Esophagus muscularis mucosa (tissue), 4 donors: ENCODE results near the gene TSPAN17. TPM values are rescaled to one million over a fixed set of nuclear protein-coding genes. Genes with fewer than 3 reads are reported as not detected.
"Not testable (repeated sequence)": the region's sequence is repeated elsewhere in the genome, so short reads cannot be mapped to it uniquely, and the experiment has no call there.

Experiments used
- DNase-seq: peaks from one replicate; pipeline ENCODE4 v3.0.0-alpha.2; 2017; ENCODE audit errors: extremely low spot score
- H3K27ac ChIP-seq, 4 donors: fragments of 200-600 bp; sonication (generic); replicated peaks in 1 of 4; 1 replicate in 3 of 4; 2 replicates in 1 of 4; pipeline ENCODE4 v1.5.1; 2016 to 2019; ENCODE audit warnings: mild to moderate bottlenecking in 1 of 4
- H3K27me3 ChIP-seq, 4 donors: fragments of 200-600 bp; sonication (generic); one replicate each; pipeline versions ENCODE4 v1.5.1 to v1.6.0; 2016 to 2019
- H3K36me3 ChIP-seq, 4 donors: fragments of 200-600 bp; sonication (generic); one replicate each; pipeline ENCODE4 v1.5.1; 2016 to 2019
- H3K4me1 ChIP-seq, 4 donors: fragments of 200-600 bp; sonication (generic); one replicate each; pipeline ENCODE4 v1.5.1; 2016 to 2019
- H3K4me3 ChIP-seq, 4 donors: fragments of 200-600 bp; sonication (generic); 1 replicate in 2 of 4; 2 replicates in 2 of 4; pipeline ENCODE4 v1.5.1; 2016 to 2019; ENCODE audit warnings: mild to moderate bottlenecking in 4 of 4, moderate library complexity in 1 of 4
- H3K9me3 ChIP-seq, 4 donors: fragments of 200-600 bp; sonication (generic); 1 replicate in 3 of 4; 2 replicates in 1 of 4; pipeline ENCODE4 v1.5.1; 2016 to 2019
- CTCF ChIP-seq, 3 experiments: fragments of 200-600 bp in 2 of 3; fragments of 450-650 bp in 1 of 3; sonication (generic) in 2 of 3; IDR thresholded peaks; one replicate each; pipeline ENCODE4 v1.5.1; 2017 to 2019; ENCODE audit warnings: antibody characterized with exemption in 3 of 3, mild to moderate bottlenecking in 2 of 3, moderate library complexity in 1 of 3
- EP300 ChIP-seq: sonication (generic); formaldehyde crosslinking; IDR thresholded peaks from one replicate; pipeline ENCODE4 v1.6.1; 2017; ENCODE audit warnings: antibody characterized with exemption
- POLR2A ChIP-seq: fragments of 450-650 bp; IDR thresholded peaks from one replicate; pipeline ENCODE4 v1.6.1; 2017; ENCODE audit warnings: antibody characterized with exemption, moderate library complexity, mild to moderate bottlenecking, low read depth
- POLR2AphosphoS5 ChIP-seq, 2 donors: sonication (generic); formaldehyde crosslinking; IDR thresholded peaks; one replicate each; pipeline ENCODE4 v1.6.1; 2017; ENCODE audit warnings: antibody characterized with exemption in 2 of 2
- WGBS: methylation state at CpG from one replicate; pipeline ENCODE4 v1.1.5; 2018; 5-methylcytosine and 5-hydroxymethylcytosine counted together
- intact Hi-C: fragments of 100-400 bp; cut with DNase I; formaldehyde crosslinking; loops from one replicate; pipeline ENCODE4 v1.15.1; 2023
- total RNA-seq, 4 donors: library from RNA; depleted of rRNA; stranded (reverse); fragments of >200 nt; gene quantifications; one replicate each; pipeline versions ENCODE4 v1.1.0 to v1.2.1, GENCODE V29; 2016

Gene TSPAN17
- total RNA-seq: 10 to 100 TPM in 3 of 4 donors, 1 to 10 TPM in 1; 8.3 to 18.6 (median 14.8) TPM

GRCh38 chr5:176647030-176647842, at the start of gene TSPAN17:
TSS of gene TSPAN17 (plus strand) at chr5:176647484. CDS start at chr5:176647616, 132 bp downstream.
- Histone ChIP-seq H3K27ac (peak within 1 kb of the TSS; percentile 80 to 87 (median 83)), H3K36me3 (peaks cover 0 to 1% (median 0%) of the 10 kb centered on the region in 4 donors), H3K4me1 (peaks cover 17 to 47% (median 39%) of the 10 kb centered on the region in 4 donors), H3K27me3 (no peaks in the 10 kb centered on the region), H3K4me3 (peak within 1 kb of the TSS; percentile 78 to 85 (median 84)), H3K9me3 (no peaks in the 10 kb centered on the region)
- 0% methylated on average over 1 of the region's 63 CpGs for WGBS
- DNase-seq: peak; percentile 100
- peak; percentile 20 to 46 (median 25) for TF ChIP-seq CTCF (IDR thresholded peaks at IDR 0.05)
- no peak for TF ChIP-seq EP300
- no peak for TF ChIP-seq POLR2A
- TF ChIP-seq POLR2AphosphoS5 (IDR thresholded peaks at IDR 0.05): peak; percentile 67 to 76
- intact Hi-C loops: loop anchor here (2.0 to 5.0 kb wide), 2 partner anchors 72 to 105 kb away; no protein-coding TSS in a partner anchor

GRCh38 chr5:176599749-176600430, 47.4 kb upstream of the TSPAN17 start:
- WGBS: 97% methylated on average over 17 of the region's 19 CpGs
- H3K9me3 ChIP-seq, DNase-seq, H3K27ac ChIP-seq, H3K4me3 ChIP-seq, intact Hi-C loops, H3K36me3 ChIP-seq: not testable (repeated sequence)
- H3K27me3 ChIP-seq: peaks cover 0 to 41% (median 0%) of the 10 kb centered on the region in 4 donors
- peaks cover 4 to 17% (median 12%) of the 10 kb centered on the region in 4 donors for H3K4me1 ChIP-seq

- H3K4me1 ChIP-seq: peaks cover 0 to 7% (median 5%) of the 10 kb centered on the region in 4 donors
- H3K27ac ChIP-seq: no peak overlapping the region
- peaks cover 0 to 25% (median 0%) of the 10 kb centered on the region in 4 donors for H3K27me3 ChIP-seq
- 79% methylated on average over 12 of the region's 12 CpGs for WGBS
- intact Hi-C loops: no loop called here
- no peak for DNase-seq
- no peaks in the 10 kb centered on the region for H3K9me3 ChIP-seq
- TF ChIP-seq EP300 (no peak), POLR2A (no peak), CTCF (IDR thresholded peaks at IDR 0.05) (no peak), POLR2AphosphoS5 (IDR thresholded peaks at IDR 0.05) (no peak)
- H3K4me3 ChIP-seq: no peak overlapping the region
- H3K36me3 ChIP-seq: no peaks in the 10 kb centered on the region
Measured at GRCh38 chr5:176601901-176602482, 45.3 kb upstream of the TSPAN17 start.

GRCh38 chr5:176603091-176603490, 44.2 kb upstream of the TSPAN17 start:
- no peak for TF ChIP-seq POLR2AphosphoS5 (IDR thresholded peaks at IDR 0.05)
- no peak for TF ChIP-seq CTCF (IDR thresholded peaks at IDR 0.05)
- TF ChIP-seq EP300: no peak
- no peak for TF ChIP-seq POLR2A
- Histone ChIP-seq H3K27me3 (peaks cover 0 to 15% (median 0%) of the 10 kb centered on the region in 4 donors), H3K9me3 (no peaks in the 10 kb centered on the region), H3K4me3 (no peak overlapping the region), H3K27ac (no peak overlapping the region), H3K36me3 (no peaks in the 10 kb centered on the region), H3K4me1 (no peaks in the 10 kb centered on the region)
- 20% methylated on average over 2 of the region's 2 CpGs for WGBS
- intact Hi-C loops: no loop called here
- DNase-seq: no peak

- no peak overlapping the region for H3K27ac ChIP-seq
- intact Hi-C loops: no loop called here
Measured at GRCh38 chr5:176606032-176606431, 41.3 kb upstream of the TSPAN17 start.

More at GRCh38 chr5:176606032-176606431, 41.3 kb upstream of the TSPAN17 start:
- peaks cover 0 to 29% (median 0%) of the 10 kb centered on the region in 4 donors for H3K27me3 ChIP-seq
- H3K36me3 ChIP-seq: no peaks in the 10 kb centered on the region
- no peak for DNase-seq
- WGBS: 73% methylated on average over 3 of the region's 3 CpGs
- H3K9me3 ChIP-seq: no peaks in the 10 kb centered on the region
- H3K4me1 ChIP-seq: peaks cover 5 to 17% (median 15%) of the 10 kb centered on the region in 4 donors
- H3K4me3 ChIP-seq: no peak overlapping the region
- TF ChIP-seq POLR2AphosphoS5 (IDR thresholded peaks at IDR 0.05): no peak
- TF ChIP-seq POLR2A: no peak
- no peak for TF ChIP-seq CTCF (IDR thresholded peaks at IDR 0.05)
- no peak for TF ChIP-seq EP300
